Cardiac fibroblast (primary cell): ENCODE results near the gene SEMA3B.
"Not testable (repeated sequence)": the region's sequence is repeated elsewhere in the genome, so short reads cannot be mapped to it uniquely, and the experiment has no call there.

Source experiments
- DNase-seq, 2 donors: peaks; one replicate each; pipeline versions ENCODE4 v3.0.0 to v3.0.0-alpha.2; 2010; ENCODE audit warnings: low read depth in 2 of 2
- H3K4me3 ChIP-seq, 2 donors: replicated peaks in 1 of 2; 1 replicate in 1 of 2; 2 replicates in 1 of 2; pipeline ENCODE4 v1.5.1; 2011; ENCODE audit warnings: low read depth in 2 of 2, low read length in 2 of 2, mild to moderate bottlenecking in 2 of 2, moderate library complexity in 1 of 2
- CTCF ChIP-seq: IDR thresholded peaks from one replicate; pipeline ENCODE4 v1.5.1; 2011; ENCODE audit warnings: low read depth, mild to moderate bottlenecking, low read length, inconsistent platforms

The SEMA3B gene

GRCh38 chr3:50275996-50276761 is 7.2 kb downstream of the SEMA3B start:
- no peak for TF ChIP-seq CTCF
- no peak for DNase-seq
- H3K4me3 ChIP-seq, result no peak overlapping the region

DNA sequence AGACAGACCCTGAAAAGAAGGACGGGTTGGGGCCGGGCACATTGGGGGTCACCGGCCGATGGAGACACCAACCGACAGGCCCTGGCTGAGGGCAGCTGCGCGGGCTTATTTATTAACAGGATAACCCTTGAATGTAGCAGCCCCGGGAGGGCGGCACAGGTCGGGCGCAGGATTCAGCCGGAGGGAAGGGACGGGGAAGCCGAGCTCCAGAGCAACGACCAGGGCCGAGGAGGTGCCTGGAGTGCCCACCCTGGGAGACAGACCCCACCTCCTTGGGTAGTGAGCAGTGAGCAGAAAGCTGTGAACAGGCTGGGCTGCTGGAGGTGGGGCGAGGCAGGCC is 7.8 kb downstream of the SEMA3B start:
- TF ChIP-seq CTCF, result no peak
- H3K4me3 ChIP-seq, result no peak overlapping the region
- no peak for DNase-seq

DNA sequence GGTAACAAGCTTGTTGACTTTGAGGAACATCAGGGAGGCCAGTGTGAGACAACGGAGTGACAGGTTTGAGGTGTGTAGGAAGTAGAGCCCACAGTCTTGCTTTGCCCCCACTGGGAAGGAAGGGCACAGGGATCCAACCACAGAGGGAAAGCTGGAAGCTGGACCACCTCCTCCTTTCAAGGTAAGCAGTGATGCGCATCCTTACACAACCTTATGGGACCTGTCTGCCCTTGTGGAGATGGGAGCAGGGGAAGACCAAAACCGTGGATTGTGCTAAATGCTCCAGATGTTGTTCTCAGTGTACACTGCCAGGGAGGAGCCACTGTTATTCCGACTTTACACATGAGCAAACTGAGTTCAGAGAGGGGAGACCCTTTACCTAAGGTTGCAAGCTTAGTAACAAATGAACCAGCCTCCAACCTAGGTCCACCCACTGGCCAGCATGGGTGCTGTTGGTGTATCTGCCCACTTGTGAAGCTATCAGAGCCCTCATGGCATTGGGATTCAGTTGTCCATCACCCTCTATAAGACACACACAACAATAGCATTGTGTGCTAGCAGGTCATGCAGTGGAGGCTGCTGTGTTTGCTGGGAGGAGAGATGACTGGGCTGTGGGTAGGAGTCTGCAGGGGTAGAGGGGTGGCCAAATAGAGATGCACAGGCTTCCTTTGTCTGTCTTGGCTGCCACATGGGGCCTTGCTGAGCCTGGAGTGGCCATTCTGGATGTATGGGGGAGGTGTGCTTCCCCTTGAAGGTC is 9.4 kb downstream of the SEMA3B start:
- DNase-seq, result no peak
- no peak for TF ChIP-seq CTCF
- H3K4me3 ChIP-seq, result no peak overlapping the region

- no peak for TF ChIP-seq CTCF
- no peak within 1 kb of the TSS for H3K4me3 ChIP-seq
- no peak for DNase-seq
Observed at GRCh38 chr3:50278880-50279224, 9.9 kb downstream of the SEMA3B start, which contains the start of gene LSMEM2. LSMEM2 (plus strand) TSS chr3:50279087; CDS start chr3:50279114, 27 bp downstream.

- TF ChIP-seq CTCF, result no peak
- no peak overlapping the region for H3K4me3 ChIP-seq
- DNase-seq, result no peak
Observed at GRCh38 chr3:50279255-50280016, 10.5 kb downstream of the SEMA3B start.

DNA sequence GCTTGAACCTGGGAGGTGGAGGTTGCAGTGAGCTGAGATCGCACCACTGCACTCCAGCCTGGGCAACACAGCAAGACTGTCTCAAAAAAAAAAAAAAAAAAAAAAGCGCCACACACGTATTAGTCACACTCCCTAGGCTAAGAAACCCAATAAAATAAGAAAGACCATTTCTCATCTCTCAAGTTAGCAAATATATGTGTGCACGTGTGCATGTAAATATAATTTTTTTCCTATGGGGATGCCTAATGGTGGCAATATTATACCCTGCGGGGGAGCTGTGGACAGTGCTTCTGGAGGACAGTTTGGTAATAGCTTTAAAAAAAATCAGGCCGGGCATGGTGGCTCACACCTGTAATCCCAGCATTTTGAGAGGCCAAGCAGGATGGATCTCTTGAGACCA is 15.2 kb downstream of the SEMA3B start:
- DNase-seq, H3K4me3 ChIP-seq: not testable (repeated sequence)
